Posterior cingulate gyrus (tissue), 11 donors: Measurements from ENCODE around the gene CPAMD8.

ENCODE experiments used
- DNase-seq, 10 donors: peaks; one replicate each; pipeline versions ENCODE4 v3.0.0 to v3.0.0-alpha.2; 2020 to 2021; ENCODE audit warnings: mixed read lengths in 3 of 10
- intact Hi-C: fragments of 100-400 bp; cut with DNase I; formaldehyde crosslinking; loops from one replicate; pipeline ENCODE4 v1.15.1; 2023

Gene CPAMD8

GRCh38 chr19:16897029-16897855 lies 129.4 kb downstream of the CPAMD8 start:
- intact Hi-C loops, result no loop called here
- peak in 9 of 10 donors; percentile 20 to 91 (median 55) for DNase-seq

- no peak for DNase-seq
- intact Hi-C loops, result no loop called here
Measured at GRCh38 chr19:16896146-16897028, 130.2 kb downstream of the CPAMD8 start.

- intact Hi-C loops, result no loop called here
Measured at GRCh38 chr19:16895467-16896145, 131.0 kb downstream of the CPAMD8 start.

GRCh38 chr19:16894080-16894479 lies 132.5 kb downstream of the CPAMD8 start:
- intact Hi-C loops, result no loop called here
- no peak for DNase-seq

More at GRCh38 chr19:16895467-16896145, 131.0 kb downstream of the CPAMD8 start:
- DNase-seq, result peak in 1 of 10 donors; percentile 23

GRCh38 chr19:16893686-16893989 lies 133.0 kb downstream of the CPAMD8 start:
- intact Hi-C loops, result no loop called here
- DNase-seq, result no peak

- DNase-seq, result no peak
- intact Hi-C loops, result no loop called here
Measured at GRCh38 chr19:16892868-16893685, 133.5 kb downstream of the CPAMD8 start.

GRCh38 chr19:16892436-16892835 lies 134.2 kb downstream of the CPAMD8 start:
- no peak for DNase-seq
- intact Hi-C loops, result no loop called here

- intact Hi-C loops, result no loop called here
Measured at GRCh38 chr19:16891696-16892382, 134.8 kb downstream of the CPAMD8 start.

GRCh38 chr19:16890461-16891184 lies 136.0 kb downstream of the CPAMD8 start:
- no peak for DNase-seq
- intact Hi-C loops, result no loop called here

More at GRCh38 chr19:16891696-16892382, 134.8 kb downstream of the CPAMD8 start:
- no peak for DNase-seq

- intact Hi-C loops, result no loop called here
- no peak for DNase-seq
Measured at GRCh38 chr19:16889883-16890460, 136.6 kb downstream of the CPAMD8 start.

- DNase-seq, result no peak
- intact Hi-C loops, result no loop called here
Measured at GRCh38 chr19:16889366-16889882, 137.2 kb downstream of the CPAMD8 start.

- intact Hi-C loops, result no loop called here
- DNase-seq, result no peak
Measured at GRCh38 chr19:16888629-16889365, 137.8 kb downstream of the CPAMD8 start, which contains the start of gene F2RL3. Gene F2RL3, plus strand, starts transcription at chr19:16888999. Its CDS starts 191 bp downstream, at chr19:16889190.

- DNase-seq, result no peak
- intact Hi-C loops, result no loop called here
Measured at GRCh38 chr19:16887353-16888265, 139.0 kb downstream of the CPAMD8 start.

- DNase-seq, result no peak
Measured at GRCh38 chr19:16886305-16886880, 140.2 kb downstream of the CPAMD8 start.

GRCh38 chr19:16885166-16885565 lies 141.4 kb downstream of the CPAMD8 start:
- DNase-seq, result no peak
- intact Hi-C loops, result no loop called here

More at GRCh38 chr19:16886305-16886880, 140.2 kb downstream of the CPAMD8 start:
- intact Hi-C loops, result no loop called here

- intact Hi-C loops, result no loop called here
- no peak for DNase-seq
Measured at GRCh38 chr19:16883522-16883921, 143.1 kb downstream of the CPAMD8 start.
